HUES64 (cell line): Measurements from ENCODE around the gene MSL1.

Experiments used
- H3K27ac ChIP-seq: 2 replicates; pipeline ENCODE4 v1.7.0; 2013; ENCODE audit warnings: low read depth, low read length, inconsistent platforms
- H3K27me3 ChIP-seq: 2 replicates; pipeline ENCODE4 v1.6.1; 2013; ENCODE audit warnings: mild to moderate bottlenecking, low read length; ENCODE audit not compliant: insufficient read depth
- H3K36me3 ChIP-seq: 2 replicates; pipeline ENCODE4 v1.6.1; 2013; ENCODE audit warnings: mild to moderate bottlenecking, low read length; ENCODE audit not compliant: insufficient read depth
- H3K4me1 ChIP-seq: 2 replicates; pipeline ENCODE4 v1.6.1; 2013; ENCODE audit warnings: mild to moderate bottlenecking, low read length, moderate library complexity; ENCODE audit not compliant: insufficient read depth
- H3K4me3 ChIP-seq: 2 replicates; pipeline ENCODE4 v1.5.1; 2013; ENCODE audit warnings: mild to moderate bottlenecking, low read length, moderate library complexity
- H3K9ac ChIP-seq: 2 replicates; pipeline ENCODE4 v1.6.1; 2013; ENCODE audit warnings: mild to moderate bottlenecking, low read depth, low read length
- H3K9me3 ChIP-seq: 2 replicates; pipeline ENCODE4 v1.6.1; 2013; ENCODE audit warnings: low read depth, low read length; ENCODE audit not compliant: insufficient read depth
- WGBS: fragments of 150-250, 120-280 bp; methylation state at CpG from one replicate; pipeline ENCODE4 v1.1.7; 2013; ENCODE audit warnings: missing lambda C conversion rate; 5-methylcytosine and 5-hydroxymethylcytosine counted together

MSL1 gene

GRCh38 chr17:40100419-40100668 is 21.4 kb upstream of the MSL1 start, which contains the start of gene NR1D1:
Gene NR1D1 (minus strand): TSS chr17:40100589. CDS start chr17:40100094, 495 bp downstream.
- Histone ChIP-seq H3K27ac (peak within 1 kb of the TSS; percentile 43; the same call in 1 of the 2 replicates), H3K4me3 (peak within 1 kb of the TSS; percentile 50), H3K9me3 (no peaks in the 10 kb centered on the region), H3K9ac (peak within 1 kb of the TSS; percentile 57), H3K4me1 (peaks cover 37% of the 10 kb centered on the region), H3K27me3 (peaks cover 13% of the 10 kb centered on the region), H3K36me3 (peaks cover 13% of the 10 kb centered on the region)
- WGBS, result 1% methylated on average over 16 of the region's 16 CpGs

DNA sequence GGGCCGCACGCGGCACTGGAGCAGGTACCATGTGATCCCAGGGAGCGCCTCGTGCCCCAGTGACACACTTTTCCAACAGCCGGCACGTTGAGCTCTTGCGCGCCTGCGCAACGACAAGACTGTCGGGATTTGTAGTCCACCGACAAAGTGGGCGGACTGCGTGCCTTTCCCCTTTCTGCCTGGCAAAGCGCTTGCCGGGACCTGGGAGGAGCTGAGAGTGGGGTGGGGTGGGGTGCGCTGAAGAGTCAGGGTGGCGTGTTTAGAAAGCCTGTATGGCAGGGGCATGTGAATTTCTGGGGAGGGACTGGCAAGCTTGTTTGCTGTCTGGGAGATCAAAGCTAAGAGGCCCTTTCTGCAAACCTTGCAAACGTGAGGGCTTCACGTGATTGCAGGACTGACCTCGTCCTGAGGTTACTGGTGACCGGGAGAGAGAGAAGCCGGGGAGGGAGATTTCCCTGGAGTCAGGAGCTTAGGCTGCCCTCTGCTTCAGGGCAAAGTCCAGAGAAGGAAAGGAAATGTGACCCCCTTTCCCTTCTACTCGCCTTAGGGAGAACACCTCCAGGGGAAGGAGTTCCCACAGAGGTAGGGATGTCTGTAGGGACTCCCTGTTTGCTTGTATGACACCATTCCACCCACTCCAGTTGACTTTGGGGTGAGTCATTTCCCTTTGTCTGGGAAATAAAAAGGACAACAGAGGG is 21.0 kb upstream of the MSL1 start:
- peak overlapping the region; percentile 50 for H3K4me3 ChIP-seq
- H3K4me1 ChIP-seq, result peaks cover 37% of the 10 kb centered on the region
- H3K27ac ChIP-seq, result peak overlapping the region; percentile 43; the same call in 1 of the 2 replicates
- peak overlapping the region; percentile 57 for H3K9ac ChIP-seq
- H3K9me3 ChIP-seq, result no peaks in the 10 kb centered on the region
- 1% methylated on average over 24 of the region's 25 CpGs for WGBS
- H3K36me3 ChIP-seq, result peaks cover 9% of the 10 kb centered on the region
- peaks cover 18% of the 10 kb centered on the region for H3K27me3 ChIP-seq

GRCh38 chr17:40101367-40102210 is 20.2 kb upstream of the MSL1 start:
- no peak overlapping the region for H3K27ac ChIP-seq
- no peaks in the 10 kb centered on the region for H3K9me3 ChIP-seq
- no peak overlapping the region for H3K9ac ChIP-seq
- peaks cover 41% of the 10 kb centered on the region for H3K4me1 ChIP-seq
- H3K4me3 ChIP-seq, result peak overlapping the region; percentile 50; the same call in 1 of the 2 replicates
- peaks cover 2% of the 10 kb centered on the region for H3K36me3 ChIP-seq
- peaks cover 25% of the 10 kb centered on the region for H3K27me3 ChIP-seq
- WGBS, result 88% methylated on average over 15 of the region's 16 CpGs

DNA sequence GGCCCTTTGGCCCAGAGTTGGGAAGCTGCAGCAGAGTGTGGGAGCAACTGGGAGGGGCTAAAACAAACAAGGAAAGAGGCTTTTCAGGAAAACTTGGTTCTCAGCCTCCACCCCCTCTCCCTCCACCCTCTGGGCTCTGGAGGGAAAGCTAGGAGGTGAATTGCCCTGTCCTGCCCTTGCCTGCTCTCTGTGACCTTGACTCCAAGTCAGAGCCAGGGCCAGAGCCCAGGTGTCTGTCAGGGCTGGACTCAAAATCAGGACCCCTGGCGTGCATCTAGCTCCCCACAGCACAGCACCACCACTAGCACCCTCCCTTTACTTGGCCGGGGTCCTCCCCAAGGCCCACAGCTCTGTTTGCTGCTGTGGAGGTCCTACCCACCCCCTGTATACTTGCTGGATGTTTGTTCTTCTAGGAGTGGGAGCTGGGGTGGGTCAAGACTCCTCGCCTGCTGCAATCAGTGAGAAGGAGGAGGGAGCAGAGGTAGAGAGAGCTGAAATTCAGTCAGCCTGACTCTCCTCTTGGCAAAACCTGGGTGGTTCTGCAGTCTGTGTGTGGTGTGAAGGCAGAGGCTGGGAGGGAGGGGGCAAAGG is 18.6 kb upstream of the MSL1 start:
- Histone ChIP-seq H3K27ac (peak overlapping the region; percentile 38; the same call in 1 of the 2 replicates), H3K27me3 (peaks cover 41% of the 10 kb centered on the region)

GRCh38 chr17:40103688-40104087 is 18.1 kb upstream of the MSL1 start:
- WGBS, result 69% methylated on average over 2 of the region's 2 CpGs
- H3K4me3 ChIP-seq, result no peak overlapping the region
- H3K27ac ChIP-seq, result no peak overlapping the region
- H3K4me1 ChIP-seq, result peaks cover 50% of the 10 kb centered on the region
- no peaks in the 10 kb centered on the region for H3K36me3 ChIP-seq
- no peaks in the 10 kb centered on the region for H3K9me3 ChIP-seq
- H3K9ac ChIP-seq, result 0 out of 2 replicates have a peak overlapping the region, but pooled peaks have one; percentile 4
- H3K27me3 ChIP-seq, result peaks cover 41% of the 10 kb centered on the region

More for the DNA sequence above, 18.6 kb upstream of the MSL1 start:
- H3K9ac ChIP-seq, result 0 out of 2 replicates have a peak overlapping the region, but pooled peaks have one; percentile 4
- no peaks in the 10 kb centered on the region for H3K36me3 ChIP-seq
- H3K9me3 ChIP-seq, result no peaks in the 10 kb centered on the region
- WGBS, result 40% methylated on average over 3 of the region's 3 CpGs
- H3K4me1 ChIP-seq, result peaks cover 55% of the 10 kb centered on the region
- no peak overlapping the region for H3K4me3 ChIP-seq

- peaks cover 48% of the 10 kb centered on the region for H3K4me1 ChIP-seq
- no peak overlapping the region for H3K27ac ChIP-seq
- whole genome bisulfite sequencing, result 88% methylated on average over 2 of the region's 3 CpGs
- H3K9ac ChIP-seq, result no peak overlapping the region
- H3K27me3 ChIP-seq, result peaks cover 35% of the 10 kb centered on the region
- no peaks in the 10 kb centered on the region for H3K36me3 ChIP-seq
- H3K9me3 ChIP-seq, result no peaks in the 10 kb centered on the region
- no peak overlapping the region for H3K4me3 ChIP-seq
Observed at GRCh38 chr17:40104594-40105486, 16.9 kb upstream of the MSL1 start.

DNA sequence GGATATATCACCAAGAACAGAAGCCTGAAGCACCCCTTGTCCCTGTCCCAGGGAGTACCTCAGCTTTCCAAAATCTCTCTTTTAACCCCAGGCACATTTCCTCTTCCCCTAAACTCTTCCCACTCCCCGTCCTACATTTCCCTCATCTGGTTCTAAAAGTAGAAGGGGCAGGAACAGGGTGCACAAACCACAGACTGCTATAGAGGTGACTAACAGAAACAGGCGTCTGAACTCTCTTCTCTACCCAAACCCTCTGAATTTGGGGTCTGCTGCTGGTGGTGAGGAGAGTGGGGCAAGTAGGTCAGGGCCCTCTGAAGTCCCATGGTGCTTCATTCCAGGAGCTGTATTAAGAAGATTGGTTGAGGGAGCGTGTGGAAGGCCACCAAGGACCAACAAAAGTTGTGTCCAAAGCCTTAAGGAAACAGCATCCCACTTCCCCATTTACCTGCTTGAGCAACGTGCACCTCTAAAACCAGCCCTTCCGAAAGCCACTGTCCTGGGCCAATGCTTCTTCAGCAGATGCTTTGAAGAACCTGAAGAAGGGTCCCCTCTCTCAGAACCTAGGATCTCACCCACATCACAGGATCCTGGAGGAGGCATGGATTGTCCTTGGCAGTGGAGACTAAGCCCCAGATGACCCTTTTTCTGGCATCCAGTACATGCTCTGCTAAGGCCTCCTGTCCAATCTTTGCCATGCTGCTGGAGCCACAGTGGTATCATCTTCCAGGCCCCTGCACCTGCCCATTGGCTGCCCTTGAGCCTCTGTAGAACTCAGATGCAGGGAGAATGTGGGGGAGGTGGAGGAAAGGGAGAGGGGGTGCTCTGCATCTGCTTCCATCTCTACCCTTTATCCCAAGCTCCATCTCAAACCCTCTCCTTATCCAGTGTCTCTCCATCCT is 15.7 kb upstream of the MSL1 start:
- Histone ChIP-seq H3K9me3 (no peaks in the 10 kb centered on the region), H3K36me3 (no peaks in the 10 kb centered on the region), H3K27me3 (peaks cover 29% of the 10 kb centered on the region), H3K27ac (no peak overlapping the region), H3K4me1 (peaks cover 57% of the 10 kb centered on the region), H3K4me3 (no peak overlapping the region), H3K9ac (no peak overlapping the region)
- 90% methylated on average over 4 of the region's 5 CpGs for WGBS

DNA sequence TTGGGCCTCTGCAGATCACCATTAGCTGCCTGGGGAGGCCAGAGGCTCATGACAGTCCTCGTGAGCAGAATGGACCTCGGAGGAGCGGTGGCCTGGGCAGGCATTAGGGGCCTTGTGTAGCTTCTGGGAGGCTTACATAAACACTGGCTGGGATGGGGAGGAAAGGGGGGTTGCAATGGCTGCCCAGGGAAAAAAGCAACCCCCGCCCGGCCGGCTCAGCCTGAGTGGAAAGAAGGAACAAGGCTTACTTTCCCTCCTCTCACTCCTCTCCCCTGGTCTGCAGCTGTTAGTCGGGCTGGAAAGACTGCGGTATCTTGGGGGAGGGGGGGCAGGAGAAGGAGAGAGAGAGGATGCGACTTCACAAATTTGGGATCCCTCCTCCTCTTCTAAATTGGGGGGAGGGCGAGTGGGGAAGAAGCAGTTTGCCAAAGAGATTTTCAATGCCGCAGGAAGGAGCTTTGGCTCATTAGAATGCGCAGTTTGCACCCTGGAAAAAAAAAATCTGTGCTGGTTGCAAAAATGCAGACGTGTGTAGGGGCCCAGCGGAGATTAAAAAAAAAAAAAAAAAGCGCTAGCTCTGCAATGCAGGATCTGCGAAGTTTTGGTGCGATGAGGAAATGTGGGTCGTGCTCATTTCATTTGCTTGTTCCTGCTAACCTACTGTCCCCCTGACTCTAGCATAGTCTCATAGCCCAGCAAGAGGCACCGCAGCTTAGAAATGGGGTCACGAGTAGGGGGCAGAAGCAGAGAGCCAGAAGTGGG is 14.8 kb upstream of the MSL1 start:
- Histone ChIP-seq H3K4me3 (no peak overlapping the region), H3K27me3 (peaks cover 29% of the 10 kb centered on the region), H3K36me3 (no peaks in the 10 kb centered on the region), H3K9ac (no peak overlapping the region; the same call in 1 of the 2 replicates), H3K9me3 (no peaks in the 10 kb centered on the region), H3K27ac (no peak overlapping the region), H3K4me1 (peaks cover 60% of the 10 kb centered on the region)
- 35% methylated on average over 14 of the region's 20 CpGs for WGBS

GRCh38 chr17:40107522-40108174 is 14.1 kb upstream of the MSL1 start:
- Histone ChIP-seq H3K36me3 (no peaks in the 10 kb centered on the region), H3K27me3 (peaks cover 29% of the 10 kb centered on the region), H3K27ac (no peak overlapping the region), H3K4me1 (peaks cover 67% of the 10 kb centered on the region), H3K9ac (peak overlapping the region; percentile 38), H3K9me3 (no peaks in the 10 kb centered on the region), H3K4me3 (no peak overlapping the region)
- 56% methylated on average over 5 of the region's 5 CpGs for WGBS
